ENCODE results near the gene YY1. TPM values are rescaled to one million over a fixed set of nuclear protein-coding genes. Genes with fewer than 3 reads are reported as not detected.
A peak's percentile ranks its signal among the peaks of the same experiment; 100 is the strongest.
"Not testable (repeated sequence)": the region's sequence is repeated elsewhere in the genome, so short reads cannot be mapped to it uniquely, and the experiment has no call there.

The YY1 gene
- total RNA-seq, 6 donors from 2014 or later = 35.6 to 70.4 (median 52.4) TPM

GRCh38 chr14:100295376-100296105 lies 56.6 kb downstream of the YY1 start:
- Histone ChIP-seq H3K9me3 (no peaks in the 10 kb centered on the region), H3K4me1 (peaks cover 18 to 30% (median 25%) of the 10 kb centered on the region in 4 donors), H3K4me3 (no peak overlapping the region), H3K27me3 (no peaks in the 10 kb centered on the region), H3K36me3 (peaks cover 9 to 29% (median 24%) of the 10 kb centered on the region in 4 donors), H3K27ac (no peak overlapping the region)
- ATAC-seq (ENCODE audit: low FRiP score in 2 of 2) (no peak), DNase-seq (no peak)
- no peak for TF ChIP-seq CTCF (IDR thresholded peaks at IDR 0.05)
- TF ChIP-seq EP300 (IDR thresholded peaks at IDR 0.05) = no peak
- TF ChIP-seq POLR2AphosphoS5 (IDR thresholded peaks at IDR 0.05) = no peak
- no peak for TF ChIP-seq POLR2A (IDR thresholded peaks at IDR 0.05)
- 85 to 95% methylated on average over 16 of the region's 16 CpGs for WGBS, 2 donors

- H3K4me3 ChIP-seq = no peak overlapping the region
- H3K27ac ChIP-seq = peak overlapping the region in 1 of 4 donors; percentile 80
- DNase-seq (no peak), ATAC-seq (ENCODE audit: low FRiP score in 2 of 2) (no peak)
- 81% methylated on average over 9 of the region's 9 CpGs for WGBS, 2 donors
- H3K36me3 ChIP-seq = peaks cover 7 to 26% (median 19%) of the 10 kb centered on the region in 4 donors
- H3K27me3 ChIP-seq = no peaks in the 10 kb centered on the region
- TF ChIP-seq POLR2A (IDR thresholded peaks at IDR 0.05) (no peak), CTCF (IDR thresholded peaks at IDR 0.05) (no peak), POLR2AphosphoS5 (IDR thresholded peaks at IDR 0.05) (no peak), EP300 (IDR thresholded peaks at IDR 0.05) (no peak)
- H3K9me3 ChIP-seq = no peaks in the 10 kb centered on the region
- peaks cover 18 to 27% (median 23%) of the 10 kb centered on the region in 4 donors for H3K4me1 ChIP-seq
Observed at GRCh38 chr14:100296106-100296651, 57.2 kb downstream of the YY1 start.

GRCh38 chr14:100296729-100297128 lies 57.8 kb downstream of the YY1 start:
- Histone ChIP-seq H3K4me1 (peaks cover 18 to 28% (median 23%) of the 10 kb centered on the region in 4 donors), H3K36me3 (peaks cover 3 to 20% (median 15%) of the 10 kb centered on the region in 4 donors), H3K27ac (peak overlapping the region; percentile 55 to 80 (median 65))
- not testable (repeated sequence) for ATAC-seq (ENCODE audit: low FRiP score in 2 of 2); DNase-seq; H3K9me3 ChIP-seq; H3K27me3 ChIP-seq; H3K4me3 ChIP-seq
- WGBS, 2 donors = 79 to 81% methylated on average over 11 of the region's 11 CpGs

- Histone ChIP-seq H3K27me3 (no peaks in the 10 kb centered on the region), H3K36me3 (peaks cover 0 to 11% (median 6%) of the 10 kb centered on the region in 4 donors), H3K4me1 (peaks cover 25 to 36% (median 29%) of the 10 kb centered on the region in 4 donors), H3K4me3 (peak overlapping the region in 1 of 4 donors; percentile 0), H3K27ac (peak overlapping the region; percentile 55 to 80 (median 65)), H3K9me3 (no peaks in the 10 kb centered on the region)
- WGBS, 2 donors = 32 to 39% methylated on average over 22 to 25 of the region's 30 CpGs
- peak; percentile 88 to 92 for ATAC-seq (ENCODE audit: low FRiP score in 2 of 2)
- DNase-seq = peak; percentile 84 to 88
- TF ChIP-seq POLR2AphosphoS5 (IDR thresholded peaks at IDR 0.05) (peak in 1 of 2 donors; percentile 67), POLR2A (IDR thresholded peaks at IDR 0.05) (peak in 1 of 4 donors; percentile 34), CTCF (IDR thresholded peaks at IDR 0.05) (no peak), EP300 (IDR thresholded peaks at IDR 0.05) (peak in 1 of 4 donors; percentile 24)
Observed at GRCh38 chr14:100297320-100298300, 58.7 kb downstream of the YY1 start.

All from upper lobe of left lung (tissue), 6 donors.